GM23338 (cell line): ENCODE data around the gene DYSF.

Experiments
- CREB1 ChIP-seq: fragments of 250-450 bp; sonication (Bioruptor Pico); IDR thresholded peaks from 2 replicates; pipeline ENCODE4 v1.5.0; 2020; ENCODE audit warnings: low read depth, mild to moderate bottlenecking, moderate library complexity
- CTCF ChIP-seq, 2 experiments: fragments of 200-600 bp in 1 of 2; sonication (generic) in 1 of 2; conservative IDR thresholded peaks; 2 replicates each; pipeline versions ENCODE4 v1.5.1 to v1.6.1; 2016 to 2017; ENCODE audit warnings: antibody characterized with exemption in 2 of 2, low read depth in 2 of 2, mild to moderate bottlenecking in 2 of 2, moderate library complexity in 1 of 2
- EZH2 ChIP-seq: fragments of 200-600 bp; sonication (generic); IDR thresholded peaks from one replicate; pipeline ENCODE4 v1.8.0; 2017; ENCODE audit warnings: antibody characterized with exemption, mild to moderate bottlenecking, low read depth; ENCODE audit not compliant: unreplicated experiment
- EZH2phosphoT487 ChIP-seq: fragments of 200-600 bp; sonication (generic); IDR thresholded peaks from one replicate; pipeline ENCODE4 v1.8.1; 2018; ENCODE audit warnings: antibody characterized with exemption; ENCODE audit not compliant: unreplicated experiment
- JUNB ChIP-seq: IDR thresholded peaks from one replicate; pipeline ENCODE4 v1.6.1; 2016; ENCODE audit warnings: antibody characterized with exemption; ENCODE audit not compliant: unreplicated experiment
- POLR2AphosphoS5 ChIP-seq: IDR thresholded peaks from 2 replicates; pipeline ENCODE4 v1.6.1; 2016; ENCODE audit warnings: antibody characterized with exemption, low read depth
- REST ChIP-seq: IDR thresholded peaks from one replicate; pipeline ENCODE4 v1.6.1; 2018; ENCODE audit warnings: antibody characterized with exemption; ENCODE audit not compliant: unreplicated experiment
- ZNF114 ChIP-seq: fragments of 250-450 bp; sonication (Bioruptor Pico); IDR thresholded peaks from 2 replicates; pipeline ENCODE4 v1.5.0; 2020; ENCODE audit warnings: mild to moderate bottlenecking, moderate library complexity

- TF ChIP-seq CTCF (conservative IDR thresholded peaks at IDR 0.05; ENCODE audit: low read depth in 2 of 2) (no peak), EZH2 (no peak), POLR2AphosphoS5 (no peak), JUNB (no peak), EZH2phosphoT487 (no peak), REST (no peak), CREB1 (CRISPR knock-in tag) (no peak), ZNF114 (no peak)
Observed at GRCh38 chr2:71679491-71679890, 226.1 kb downstream of the DYSF start.
